HCT116 (cell line): Measurements from ENCODE around the gene ILF2. TPM values are rescaled to one million over a fixed set of nuclear protein-coding genes. Genes with fewer than 3 reads are reported as not detected.
A peak's percentile ranks its signal among the peaks of the same experiment; 100 is the strongest.

Experiments used
- ATAC-seq: fragments of 200-7000 bp; cut with Tn5 transposase; 2 replicates; pipeline ENCODE4 v1.9.1; 2020; ENCODE audit warnings: mild to moderate bottlenecking, moderate library complexity
- BruUV-seq: library from RNA; stranded (reverse); fragments of 400-500 nt; replicated peaks from 2 replicates; lab custom pipeline; 2021; lab: Mats Ljungman, UMichigan
- CTCF ChIA-PET: fragments of 300-600 bp; sonication (Branson Sonifier 250); formaldehyde crosslinking; loops from one replicate; lab custom pipeline; 2021; ENCODE audit warnings: antibody characterized with exemption; lab: Charles Lee
- POLR2A ChIA-PET: fragments of 300-600, 350-600 bp; sonication (Branson Sonifier 250); formaldehyde crosslinking; loops from one replicate; lab custom pipeline; 2021; ENCODE audit warnings: antibody characterized with exemption; lab: Charles Lee
- RAD21 ChIA-PET, 2 experiments: fragments of 300-600 bp; sonication (Branson Sonifier 250); formaldehyde crosslinking; loops; one replicate each; lab custom pipeline; 2023; ENCODE audit warnings: low total read pairs in 2 of 2; ENCODE audit not compliant: uncharacterized antibody in 2 of 2, unreplicated experiment in 2 of 2, low non-redundant PET in 1 of 2; lab: Charles Lee
- DNase-seq: peaks from one replicate; pipeline ENCODE4 v3.0.0-alpha.2; 2010; ENCODE audit warnings: low read depth, low spot score
- H2AFZ ChIP-seq: fragments of 200-600 bp; shearing (Covaris generic), sonication (generic); 2 replicates; pipeline ENCODE4 v1.6.1; 2017; ENCODE audit warnings: low read depth, mixed run types, mixed read lengths, antibody characterized with exemption, low read length; ENCODE audit not compliant: poor library complexity, severe bottlenecking
- H3K27ac ChIP-seq: 2 replicates; pipeline ENCODE4 v1.5.1; 2012; ENCODE audit warnings: low read depth, low read length
- H3K27me3 ChIP-seq: fragments of 200-600 bp; sonication (generic); 2 replicates; pipeline ENCODE4 v1.6.1; 2016; ENCODE audit warnings: mixed run types, low read length, mixed read lengths; ENCODE audit not compliant: insufficient read depth
- H3K36me3 ChIP-seq, 2 experiments: fragments of 200-500 bp in 1 of 2; fragments of 200-600 bp in 1 of 2; sonication (Bioruptor generic) in 1 of 2; sonication (generic) in 1 of 2; 2 replicates each; pipeline versions ENCODE4 v1.5.1 to v1.6.1; 2014 to 2016; ENCODE audit warnings: low read length in 2 of 2, inconsistent platforms in 1 of 2, mixed read lengths in 1 of 2, mixed run types in 1 of 2; ENCODE audit not compliant: insufficient read depth in 2 of 2, control insufficient read depth in 1 of 2
- H3K4me1 ChIP-seq, 2 experiments: fragments of 200-600 bp in 1 of 2; sonication (generic) in 1 of 2; 2 replicates each; pipeline versions ENCODE4 v1.5.1 to v1.6.1; 2012 to 2017; ENCODE audit warnings: low read length in 2 of 2, inconsistent platforms in 1 of 2, mild to moderate bottlenecking in 1 of 2, mixed read lengths in 1 of 2, mixed run types in 1 of 2, moderate library complexity in 1 of 2; ENCODE audit not compliant: insufficient read depth in 2 of 2, control insufficient read depth in 1 of 2
- H3K4me2 ChIP-seq: fragments of 200-600 bp; sonication (generic); 2 replicates; pipeline ENCODE4 v1.6.1; 2017; ENCODE audit warnings: mixed run types, low read length, mixed read lengths
- H3K4me3 ChIP-seq, 2 experiments: fragments of 200-600 bp in 1 of 2; sonication (generic) in 1 of 2; replicated peaks in 1 of 2; 2 replicates each; pipeline ENCODE4 v1.5.1; 2011 to 2016; ENCODE audit warnings: low read length in 2 of 2, control low read depth in 1 of 2, low read depth in 1 of 2, mild to moderate bottlenecking in 1 of 2, mixed read lengths in 1 of 2, mixed run types in 1 of 2
- H3K79me2 ChIP-seq: fragments of 200-600 bp; sonication (generic); 2 replicates; pipeline ENCODE4 v1.6.1; 2017; ENCODE audit warnings: mild to moderate bottlenecking, mixed run types, low read length, moderate library complexity, mixed read lengths; ENCODE audit not compliant: insufficient read depth
- H3K9ac ChIP-seq: fragments of 200-600 bp; sonication (generic); 2 replicates; pipeline ENCODE4 v1.6.1; 2016; ENCODE audit warnings: low read length, mixed read lengths
- H3K9me2 ChIP-seq: fragments of 200-600 bp; sonication (generic), shearing (Covaris generic); 2 replicates; pipeline ENCODE4 v1.6.1; 2017; ENCODE audit warnings: mixed run types, mild to moderate bottlenecking, moderate library complexity; ENCODE audit not compliant: insufficient read depth
- H3K9me3 ChIP-seq, 2 experiments: fragments of 200-500 bp in 1 of 2; fragments of 200-600 bp in 1 of 2; sonication (Bioruptor generic) in 1 of 2; sonication (generic) in 1 of 2; 2 replicates each; pipeline ENCODE4 v1.6.1; 2014 to 2017; ENCODE audit warnings: low read length in 2 of 2, mixed read lengths in 2 of 2, inconsistent platforms in 1 of 2, low read depth in 1 of 2, mild to moderate bottlenecking in 1 of 2, mixed run types in 1 of 2, moderate library complexity in 1 of 2; ENCODE audit not compliant: control insufficient read depth in 1 of 2, insufficient read depth in 1 of 2
- H4K20me1 ChIP-seq: fragments of 200-600 bp; sonication (generic), shearing (Covaris generic); 2 replicates; pipeline ENCODE4 v1.6.1; 2017; ENCODE audit warnings: mixed run types, mild to moderate bottlenecking, moderate library complexity; ENCODE audit not compliant: insufficient read depth
- EZH2phosphoT487 ChIP-seq: fragments of 200-600 bp; IDR thresholded peaks from 2 replicates; pipeline ENCODE4 v1.6.1; 2018; ENCODE audit warnings: antibody characterized with exemption, borderline replicate concordance
- SRF ChIP-seq: IDR thresholded peaks from 2 replicates; pipeline ENCODE4 v1.6.1; 2012; ENCODE audit warnings: low read depth
- intact Hi-C: fragments of 100-400 bp; cut with micrococcal nuclease; formaldehyde crosslinking; loops from 2 replicates; pipeline ENCODE4 v1.10.0; 2022
- total RNA-seq: library from RNA; stranded (reverse); gene quantifications from one replicate; pipeline ENCODE4 v1.2.1, GENCODE V29; 2021; ENCODE audit not compliant: unreplicated experiment
- TF ChIP-seq, protein P1 (sequence below), 3 experiments: fragments of 200-600 bp in 1 of 3; sonication (generic) in 1 of 3; IDR thresholded peaks in 2 of 3; conservative IDR thresholded peaks in 1 of 3; 2 replicates each; pipeline ENCODE4 v1.5.1; 2012 to 2017; ENCODE audit warnings: low read depth in 2 of 3, low read length in 2 of 3, antibody characterized with exemption in 1 of 3, borderline replicate concordance in 1 of 3, control low read depth in 1 of 3, mild to moderate bottlenecking in 1 of 3, mixed read lengths in 1 of 3, mixed run types in 1 of 3, moderate library complexity in 1 of 3; ENCODE audit not compliant: insufficient read depth in 1 of 3
- TF ChIP-seq, protein P2 (sequence below): IDR thresholded peaks from 2 replicates; pipeline ENCODE4 v1.6.1; 2012; ENCODE audit warnings: low read depth

Gene ILF2
- total RNA-seq, 1 experiment from 2014 or later = 335 TPM

DNA sequence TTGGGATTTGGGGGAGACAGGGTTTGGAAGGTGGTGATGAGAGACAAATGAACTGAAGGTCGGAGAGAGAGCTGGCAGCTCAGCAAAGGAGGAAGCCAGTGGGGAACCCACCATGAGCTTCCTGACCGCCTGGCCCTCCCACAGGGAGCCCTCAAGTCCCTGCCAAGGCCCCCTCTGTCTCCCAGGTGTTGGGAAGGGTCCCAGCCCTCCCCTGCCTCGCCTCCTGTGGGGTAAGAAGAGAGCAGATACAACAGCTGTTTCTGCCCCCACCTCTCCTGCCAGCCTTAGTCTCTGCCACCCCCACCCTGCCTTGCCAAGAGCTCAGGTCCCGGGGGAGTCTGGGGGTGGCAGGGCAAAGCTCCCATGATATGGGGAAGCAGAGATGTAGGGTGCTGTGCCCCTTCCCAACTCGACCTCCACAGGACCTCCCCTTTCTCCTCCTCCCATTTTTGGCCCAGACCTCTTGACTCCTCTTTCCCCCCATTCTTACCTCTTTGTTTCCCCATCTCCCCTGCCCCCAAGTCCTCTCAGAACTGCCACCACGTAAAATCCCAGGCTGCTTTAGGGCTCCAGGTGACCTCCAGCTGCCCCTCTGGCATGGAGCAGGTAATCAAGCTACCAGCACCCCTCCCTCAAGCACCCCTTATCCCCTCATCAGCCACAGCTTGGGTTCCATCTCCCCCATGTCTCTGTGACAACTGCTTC, 42.0 kb downstream of the ILF2 start (continued):
- TF ChIP-seq SRF = no peak

DNA sequence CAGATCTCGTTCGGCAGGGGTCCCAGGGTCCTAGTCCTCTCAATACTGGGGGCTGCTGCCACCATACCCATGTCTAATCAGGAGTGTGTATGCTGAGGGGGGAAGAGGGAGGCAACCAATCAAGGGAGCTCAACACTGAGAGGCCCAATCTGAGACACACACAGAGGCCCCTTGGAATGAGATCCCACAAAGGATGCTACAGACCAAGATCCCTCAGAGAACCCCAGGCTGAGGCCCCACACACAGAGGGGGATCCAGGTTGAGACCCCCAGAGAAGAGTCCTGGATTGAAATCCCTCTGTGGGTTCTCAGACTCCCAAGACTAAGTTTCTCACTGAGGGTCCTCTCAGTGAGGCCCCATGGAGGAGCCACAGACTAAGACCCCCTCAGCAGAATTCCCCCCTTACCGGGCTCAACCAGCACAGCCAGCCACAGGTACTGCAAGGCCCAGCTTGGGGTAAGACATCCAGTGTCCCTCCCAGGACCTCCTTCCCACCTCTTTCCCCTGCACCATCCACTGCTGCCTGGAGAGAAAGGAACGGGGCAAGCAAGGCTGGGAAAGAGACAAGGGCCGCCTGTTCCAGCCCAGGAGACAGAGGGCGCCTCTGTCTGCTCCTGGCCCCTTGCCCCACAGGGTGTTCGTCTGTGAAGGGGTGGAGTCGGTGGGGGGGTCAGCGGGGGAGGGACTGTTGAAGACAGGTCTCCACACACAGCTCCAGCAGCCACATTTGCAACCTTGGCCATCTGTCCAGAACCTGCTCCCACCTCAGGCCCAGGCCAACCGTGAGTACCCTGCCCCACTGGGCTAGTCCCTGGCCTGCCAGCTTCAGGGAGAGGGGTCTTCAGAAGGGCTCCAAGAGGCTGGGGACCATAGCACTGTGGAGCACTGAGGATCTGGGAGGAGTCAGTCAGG, 42.8 kb downstream of the ILF2 start, which contains the start of gene S100A1:
Gene S100A1 (plus strand): TSS at position 720 of the 912 bp plus-strand sequence. CDS start 2,088 bp downstream, outside the sequence.
- ATAC-seq = peak; percentile 61

More for the DNA sequence above, 42.8 kb downstream of the ILF2 start, which contains the start of gene S100A1:
- H3K4me2 ChIP-seq = peak within 1 kb of the TSS; percentile 92
- no peaks in the 10 kb centered on the region for H3K27me3 ChIP-seq
- 0 out of 4 replicates have a peak, but pooled peaks cover 2% of the 10 kb centered on the region in 2 experiments for H3K36me3 ChIP-seq
- BruUV-seq = no TSS peak
- H3K4me1 ChIP-seq = peaks cover 18 to 34% of the 10 kb centered on the region in 2 experiments
- H2AFZ ChIP-seq = no peak within 1 kb of the TSS
- H3K27ac ChIP-seq = peak within 1 kb of the TSS; percentile 89
- ChIA-PET POLR2A (interaction anchor here (0.8 to 10.5 kb wide), 25 partner anchors 10 to 359 kb away, joined by 3 to 172 read pairs (median 4); partner anchors contain the start of genes INTS3, RAB13, S100A14 and S100A16), RAD21 (interaction anchor here (0.6 to 1.9 kb wide), 11 partner anchors 10 to 193 kb away, joined by 3 to 9 read pairs (median 4); partner anchors contain the start of genes S100A14 (in 2 of the 2) and S100A16 (in 1 of the 2))
- peak within 1 kb of the TSS; percentile 85 for H3K9ac ChIP-seq
- no peaks in the 10 kb centered on the region for H3K9me3 ChIP-seq
- TF ChIP-seq, protein P1, sequence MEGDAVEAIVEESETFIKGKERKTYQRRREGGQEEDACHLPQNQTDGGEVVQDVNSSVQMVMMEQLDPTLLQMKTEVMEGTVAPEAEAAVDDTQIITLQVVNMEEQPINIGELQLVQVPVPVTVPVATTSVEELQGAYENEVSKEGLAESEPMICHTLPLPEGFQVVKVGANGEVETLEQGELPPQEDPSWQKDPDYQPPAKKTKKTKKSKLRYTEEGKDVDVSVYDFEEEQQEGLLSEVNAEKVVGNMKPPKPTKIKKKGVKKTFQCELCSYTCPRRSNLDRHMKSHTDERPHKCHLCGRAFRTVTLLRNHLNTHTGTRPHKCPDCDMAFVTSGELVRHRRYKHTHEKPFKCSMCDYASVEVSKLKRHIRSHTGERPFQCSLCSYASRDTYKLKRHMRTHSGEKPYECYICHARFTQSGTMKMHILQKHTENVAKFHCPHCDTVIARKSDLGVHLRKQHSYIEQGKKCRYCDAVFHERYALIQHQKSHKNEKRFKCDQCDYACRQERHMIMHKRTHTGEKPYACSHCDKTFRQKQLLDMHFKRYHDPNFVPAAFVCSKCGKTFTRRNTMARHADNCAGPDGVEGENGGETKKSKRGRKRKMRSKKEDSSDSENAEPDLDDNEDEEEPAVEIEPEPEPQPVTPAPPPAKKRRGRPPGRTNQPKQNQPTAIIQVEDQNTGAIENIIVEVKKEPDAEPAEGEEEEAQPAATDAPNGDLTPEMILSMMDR (IDR thresholded peaks at IDR 0.05 in 2 of 3, conservative IDR thresholded peaks at IDR 0.05 in 1 of 3; ENCODE audit: borderline replicate concordance in 1 of 3, insufficient read depth in 1 of 3, low read depth in 2 of 3, low read length in 2 of 3) = peak in 1 of 3 experiments; percentile 87; a peak in 1 of 6 replicates
- TF ChIP-seq, protein P2, sequence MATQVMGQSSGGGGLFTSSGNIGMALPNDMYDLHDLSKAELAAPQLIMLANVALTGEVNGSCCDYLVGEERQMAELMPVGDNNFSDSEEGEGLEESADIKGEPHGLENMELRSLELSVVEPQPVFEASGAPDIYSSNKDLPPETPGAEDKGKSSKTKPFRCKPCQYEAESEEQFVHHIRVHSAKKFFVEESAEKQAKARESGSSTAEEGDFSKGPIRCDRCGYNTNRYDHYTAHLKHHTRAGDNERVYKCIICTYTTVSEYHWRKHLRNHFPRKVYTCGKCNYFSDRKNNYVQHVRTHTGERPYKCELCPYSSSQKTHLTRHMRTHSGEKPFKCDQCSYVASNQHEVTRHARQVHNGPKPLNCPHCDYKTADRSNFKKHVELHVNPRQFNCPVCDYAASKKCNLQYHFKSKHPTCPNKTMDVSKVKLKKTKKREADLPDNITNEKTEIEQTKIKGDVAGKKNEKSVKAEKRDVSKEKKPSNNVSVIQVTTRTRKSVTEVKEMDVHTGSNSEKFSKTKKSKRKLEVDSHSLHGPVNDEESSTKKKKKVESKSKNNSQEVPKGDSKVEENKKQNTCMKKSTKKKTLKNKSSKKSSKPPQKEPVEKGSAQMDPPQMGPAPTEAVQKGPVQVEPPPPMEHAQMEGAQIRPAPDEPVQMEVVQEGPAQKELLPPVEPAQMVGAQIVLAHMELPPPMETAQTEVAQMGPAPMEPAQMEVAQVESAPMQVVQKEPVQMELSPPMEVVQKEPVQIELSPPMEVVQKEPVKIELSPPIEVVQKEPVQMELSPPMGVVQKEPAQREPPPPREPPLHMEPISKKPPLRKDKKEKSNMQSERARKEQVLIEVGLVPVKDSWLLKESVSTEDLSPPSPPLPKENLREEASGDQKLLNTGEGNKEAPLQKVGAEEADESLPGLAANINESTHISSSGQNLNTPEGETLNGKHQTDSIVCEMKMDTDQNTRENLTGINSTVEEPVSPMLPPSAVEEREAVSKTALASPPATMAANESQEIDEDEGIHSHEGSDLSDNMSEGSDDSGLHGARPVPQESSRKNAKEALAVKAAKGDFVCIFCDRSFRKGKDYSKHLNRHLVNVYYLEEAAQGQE = no peak
- TF ChIP-seq EZH2phosphoT487 = no peak
- TF ChIP-seq, all 23 proteins: peak for 1
- H3K9me2 ChIP-seq = no peaks in the 10 kb centered on the region
- H4K20me1 ChIP-seq = no peaks in the 10 kb centered on the region
- no peak for DNase-seq
- H3K79me2 ChIP-seq = peaks cover 15% of the 10 kb centered on the region; the same call in 1 of the 2 replicates
- intact Hi-C loops = loop anchor here (1.0 to 5.0 kb wide), 2 partner anchors 56 to 276 kb away; no protein-coding TSS in a partner anchor
- CTCF ChIA-PET = interaction anchor here (0.7 to 5.7 kb wide), 17 partner anchors 12 to 339 kb away, joined by 3 to 76 read pairs (median 4); partner anchors contain the start of genes S100A14, S100A16, S100A2 and S100A4
- peak within 1 kb of the TSS; percentile 65 to 72 for H3K4me3 ChIP-seq
